ENCODE measurements around the gene CAMK1D.

Gene CAMK1D

DNA sequence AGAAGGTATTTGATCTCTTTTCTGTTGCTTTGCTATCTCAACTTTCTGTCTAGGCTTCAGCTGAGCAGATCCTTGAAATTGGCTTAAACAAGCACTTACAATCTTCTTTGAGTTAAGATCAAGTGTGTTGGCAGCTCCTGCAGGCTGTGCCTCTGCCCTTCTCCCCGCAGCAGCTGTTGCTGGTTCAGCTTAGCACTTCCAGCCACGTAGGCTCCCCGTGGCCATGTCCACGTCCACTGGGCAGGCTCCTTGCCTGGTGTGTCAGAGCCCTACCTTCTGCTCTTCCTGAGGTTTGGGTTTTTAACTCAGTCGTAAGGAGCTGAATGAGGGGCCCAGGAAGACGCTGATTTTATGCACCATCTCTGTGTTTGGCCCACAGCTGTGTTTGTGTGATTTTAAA, 47.2 kb downstream of the CAMK1D start:
- TF ChIP-seq, protein P1, sequence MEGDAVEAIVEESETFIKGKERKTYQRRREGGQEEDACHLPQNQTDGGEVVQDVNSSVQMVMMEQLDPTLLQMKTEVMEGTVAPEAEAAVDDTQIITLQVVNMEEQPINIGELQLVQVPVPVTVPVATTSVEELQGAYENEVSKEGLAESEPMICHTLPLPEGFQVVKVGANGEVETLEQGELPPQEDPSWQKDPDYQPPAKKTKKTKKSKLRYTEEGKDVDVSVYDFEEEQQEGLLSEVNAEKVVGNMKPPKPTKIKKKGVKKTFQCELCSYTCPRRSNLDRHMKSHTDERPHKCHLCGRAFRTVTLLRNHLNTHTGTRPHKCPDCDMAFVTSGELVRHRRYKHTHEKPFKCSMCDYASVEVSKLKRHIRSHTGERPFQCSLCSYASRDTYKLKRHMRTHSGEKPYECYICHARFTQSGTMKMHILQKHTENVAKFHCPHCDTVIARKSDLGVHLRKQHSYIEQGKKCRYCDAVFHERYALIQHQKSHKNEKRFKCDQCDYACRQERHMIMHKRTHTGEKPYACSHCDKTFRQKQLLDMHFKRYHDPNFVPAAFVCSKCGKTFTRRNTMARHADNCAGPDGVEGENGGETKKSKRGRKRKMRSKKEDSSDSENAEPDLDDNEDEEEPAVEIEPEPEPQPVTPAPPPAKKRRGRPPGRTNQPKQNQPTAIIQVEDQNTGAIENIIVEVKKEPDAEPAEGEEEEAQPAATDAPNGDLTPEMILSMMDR (IDR thresholded peaks at IDR 0.05; ENCODE audit: low read depth, low read length), result no peak
- DNase-seq (ENCODE audit: low read depth, low spot score), result no peak
- no peak overlapping the region for H3K4me3 ChIP-seq (ENCODE audit: low read depth, low read length)
- in situ Hi-C loops (cut with HindIII; ENCODE audit: low sequenced_read_pairs), result no loop called here

DNA sequence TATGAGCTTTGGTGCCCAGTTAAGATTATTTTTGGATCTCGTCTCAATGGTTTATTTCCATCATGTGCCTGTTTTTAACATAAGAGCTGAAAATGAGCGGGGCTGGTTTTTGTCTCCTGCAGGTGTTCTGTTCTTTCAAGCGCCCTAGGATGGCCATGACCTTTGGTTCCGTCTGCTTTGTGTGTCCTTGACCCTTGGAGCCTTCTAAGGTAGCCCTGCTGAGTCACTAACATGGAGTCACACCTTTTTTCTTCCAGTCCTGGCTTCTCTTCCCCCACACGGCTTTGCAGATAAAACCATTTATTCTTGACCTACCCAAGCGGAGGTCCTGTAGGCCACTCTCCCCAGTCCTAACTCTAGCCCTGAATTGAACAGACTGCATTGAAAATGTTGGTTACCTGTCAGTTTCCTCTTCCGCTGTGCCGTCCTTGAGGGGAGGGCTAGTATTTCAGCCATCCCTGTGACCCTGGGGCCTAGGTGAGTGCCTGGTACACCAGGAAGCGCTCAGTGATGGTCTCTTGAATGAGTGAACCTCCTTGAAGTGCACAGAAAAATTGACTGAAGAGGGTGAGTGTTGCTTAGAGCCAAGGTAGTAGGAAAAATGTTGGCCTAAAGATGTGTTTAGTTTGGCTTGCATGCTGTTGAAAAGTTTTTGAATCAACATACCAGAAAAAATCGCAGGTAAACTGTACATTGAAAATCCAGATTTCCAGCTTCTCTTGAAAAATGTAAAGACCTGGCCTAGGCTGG, 48.0 kb downstream of the CAMK1D start:
- in situ Hi-C loops (cut with HindIII; ENCODE audit: low sequenced_read_pairs), result no loop called here
- H3K4me3 ChIP-seq (ENCODE audit: low read depth, low read length), result no peak overlapping the region
- TF ChIP-seq, protein P1 (IDR thresholded peaks at IDR 0.05; ENCODE audit: low read depth, low read length), result no peak
- DNase-seq (ENCODE audit: low read depth, low spot score), result no peak

DNA sequence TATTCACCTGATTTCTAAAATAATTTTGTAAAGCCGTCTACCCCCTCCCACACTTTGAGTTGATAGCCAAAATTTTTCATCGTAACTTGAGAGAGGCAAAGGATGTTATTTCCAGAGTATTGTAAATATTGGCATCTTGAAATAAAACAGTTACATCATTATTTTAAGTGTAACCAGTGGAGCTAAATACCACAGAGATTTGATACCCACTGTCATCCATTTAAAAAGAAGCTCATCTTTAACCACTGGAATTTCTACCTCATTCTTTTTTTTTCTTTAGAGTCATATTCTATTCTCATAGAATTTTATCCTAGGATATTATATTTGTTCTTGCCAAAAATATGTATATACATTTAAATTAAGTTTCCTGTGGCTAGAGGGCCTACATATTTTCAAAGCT, 48.6 kb downstream of the CAMK1D start:
- peak; percentile 36 for DNase-seq (ENCODE audit: low read depth, low spot score)
- H3K4me3 ChIP-seq (ENCODE audit: low read depth, low read length), result no peak overlapping the region
- TF ChIP-seq, protein P1 (IDR thresholded peaks at IDR 0.05; ENCODE audit: low read depth, low read length), result no peak
- in situ Hi-C loops (cut with HindIII; ENCODE audit: low sequenced_read_pairs), result no loop called here

DNA sequence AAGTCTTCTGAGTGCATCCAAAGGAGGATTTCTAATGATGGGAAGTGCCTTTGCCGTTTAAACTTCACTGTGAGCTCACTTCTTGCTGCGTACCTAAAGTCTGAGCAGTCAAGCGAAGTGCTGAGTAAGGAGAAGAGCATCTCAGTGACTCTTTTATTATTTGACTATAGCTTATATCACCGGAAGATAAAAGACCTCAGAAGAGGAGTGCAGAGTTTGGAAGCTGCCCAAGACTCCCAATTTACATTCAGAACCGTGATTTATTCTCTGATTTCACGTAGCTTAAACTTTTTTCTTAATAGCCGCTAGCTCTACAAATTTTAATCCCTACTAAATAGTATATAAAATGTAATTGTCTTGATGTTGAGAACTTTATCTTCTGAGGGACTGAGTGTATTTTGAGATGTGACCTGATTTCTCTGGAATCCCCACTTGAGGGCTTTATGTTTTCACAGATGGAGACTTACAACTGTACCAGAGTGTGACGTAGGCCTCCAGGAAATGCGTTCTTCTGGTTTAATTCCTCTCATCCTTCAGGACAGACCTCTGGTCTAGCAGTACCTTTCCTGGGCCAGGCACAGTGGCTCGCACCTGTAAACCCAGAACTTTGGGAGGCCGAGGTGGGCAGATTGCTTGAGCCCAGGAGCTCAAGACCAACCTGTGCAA, 51.1 kb downstream of the CAMK1D start:
- H3K4me3 ChIP-seq (ENCODE audit: low read depth, low read length), result no peak overlapping the region
- DNase-seq (ENCODE audit: low read depth, low spot score), result peak; percentile 93
- in situ Hi-C loops (cut with HindIII; ENCODE audit: low sequenced_read_pairs), result no loop called here
- TF ChIP-seq, protein P1 (IDR thresholded peaks at IDR 0.05; ENCODE audit: low read depth, low read length), result no peak

DNA sequence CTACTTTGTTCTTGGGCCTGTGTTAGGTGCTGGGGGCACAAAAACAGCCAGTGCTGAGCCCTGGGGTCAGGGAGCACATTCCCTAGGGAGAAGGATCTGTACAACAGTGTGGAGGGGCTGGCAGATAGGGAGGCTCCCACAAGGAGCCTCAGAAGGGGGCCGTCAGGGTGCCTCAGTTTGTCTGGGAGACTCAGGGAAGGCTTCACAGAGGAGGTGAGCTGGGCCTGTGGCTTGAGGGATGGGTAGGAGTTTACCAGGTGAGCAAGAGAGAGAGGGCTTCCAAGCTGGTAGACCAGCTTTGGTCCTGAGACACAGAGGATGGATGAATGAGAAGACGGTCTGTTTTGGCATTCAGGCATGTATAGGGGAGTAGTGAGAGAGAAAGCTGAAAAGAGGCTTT, 52.1 kb downstream of the CAMK1D start:
- TF ChIP-seq, protein P1 (IDR thresholded peaks at IDR 0.05; ENCODE audit: low read depth, low read length), result no peak
- DNase-seq (ENCODE audit: low read depth, low spot score), result no peak
- H3K4me3 ChIP-seq (ENCODE audit: low read depth, low read length), result no peak overlapping the region
- in situ Hi-C loops (cut with HindIII; ENCODE audit: low sequenced_read_pairs), result no loop called here

DNA sequence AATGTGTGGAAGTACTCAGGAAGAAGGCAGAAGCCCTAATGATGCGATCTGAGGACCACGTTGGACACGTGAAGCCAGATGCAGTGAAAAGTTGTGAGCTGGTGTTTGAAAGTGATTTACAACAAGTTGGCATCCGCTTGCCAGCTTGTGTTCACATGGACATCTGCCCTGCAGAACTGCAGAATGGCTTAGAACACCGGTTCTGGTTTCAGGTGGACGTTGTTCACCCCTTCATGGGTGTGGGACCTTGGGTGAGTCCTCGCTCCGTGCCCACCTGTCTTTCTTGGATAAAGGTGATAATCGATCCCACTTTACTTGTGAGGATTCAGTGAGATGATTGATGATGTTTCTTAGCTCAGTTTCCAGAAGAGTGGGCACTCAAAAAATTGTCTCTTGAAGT, 53.8 kb downstream of the CAMK1D start:
- no peak overlapping the region for H3K4me3 ChIP-seq (ENCODE audit: low read depth, low read length)
- in situ Hi-C loops (cut with HindIII; ENCODE audit: low sequenced_read_pairs), result no loop called here
- DNase-seq (ENCODE audit: low read depth, low spot score), result no peak
- TF ChIP-seq, protein P1 (IDR thresholded peaks at IDR 0.05; ENCODE audit: low read depth, low read length), result no peak

Data from astrocyte of the spinal cord (primary cell).